ENCODE data around the gene ANAPC2.

Gene ANAPC2

GRCh38 chr9:137174722-137175293, 13.6 kb downstream of the ANAPC2 start:
- no peaks in the 10 kb centered on the region for H3K9me3 ChIP-seq (replicated peaks in 1 of 11)
- no peak for TF ChIP-seq Cebpa-rat (IDR thresholded peaks at IDR 0.05)
- peak overlapping the region; percentile 18 to 100 (median 99); a peak in 20 of 22 replicates for H3K4me2 ChIP-seq
- peaks cover 37 to 79% (median 75%) of the 10 kb centered on the region in 10 experiments for H3K4me1 ChIP-seq
- peaks cover 0 to 85% (median 37%) of the 10 kb centered on the region in 11 experiments; a peak in 18 of 22 replicates for H4K20me1 ChIP-seq
- peak overlapping the region in 5 of 11 experiments; percentile 13 to 74 (median 62); a peak in 9 of 22 replicates for H3K9ac ChIP-seq
- peaks cover 0 to 56% (median 0%) of the 10 kb centered on the region in 11 experiments; a peak in 10 of 22 replicates for H3K27me3 ChIP-seq
- H3K4me3 ChIP-seq = peak overlapping the region in 2 of 10 experiments; percentile 41 to 53; a peak in 3 of 20 replicates
- H3K27ac ChIP-seq = peak overlapping the region in 5 of 11 experiments; percentile 11 to 68 (median 64); a peak in 6 of 22 replicates
- peaks cover 14 to 32% (median 29%) of the 10 kb centered on the region in 11 experiments for H3K36me3 ChIP-seq

- Histone ChIP-seq H3K27me3 (peaks cover 0 to 64% (median 0%) of the 10 kb centered on the region in 11 experiments; a peak in 12 of 22 replicates), H3K36me3 (peaks cover 8 to 25% (median 21%) of the 10 kb centered on the region in 11 experiments; a peak in 20 of 22 replicates), H3K4me3 (peak overlapping the region in 5 of 10 experiments; percentile 16 to 53 (median 21); a peak in 4 of 20 replicates), H4K20me1 (peaks cover 0 to 85% (median 37%) of the 10 kb centered on the region in 11 experiments; a peak in 18 of 22 replicates), H3K4me2 (peak overlapping the region; percentile 60 to 100 (median 99)), H3K9ac (peak overlapping the region in 8 of 11 experiments; percentile 13 to 74 (median 48); a peak in 13 of 22 replicates), H3K27ac (peak overlapping the region in 7 of 11 experiments; percentile 11 to 68 (median 50); a peak in 12 of 22 replicates), H3K9me3 (replicated peaks in 1 of 11) (no peaks in the 10 kb centered on the region), H3K4me1 (peaks cover 39 to 84% (median 81%) of the 10 kb centered on the region in 10 experiments)
- no peak for TF ChIP-seq Cebpa-rat (IDR thresholded peaks at IDR 0.05)
Observed at GRCh38 chr9:137173796-137174664, 14.3 kb downstream of the ANAPC2 start.

- Histone ChIP-seq H3K4me2 (peak overlapping the region; percentile 60 to 100 (median 99)), H3K27ac (peak overlapping the region in 7 of 11 experiments; percentile 11 to 68 (median 50); a peak in 11 of 22 replicates), H3K4me1 (peaks cover 33 to 86% (median 82%) of the 10 kb centered on the region in 10 experiments), H4K20me1 (peaks cover 0 to 79% (median 34%) of the 10 kb centered on the region in 11 experiments; a peak in 18 of 22 replicates), H3K27me3 (peaks cover 0 to 72% (median 0%) of the 10 kb centered on the region in 11 experiments; a peak in 12 of 22 replicates), H3K9ac (peak overlapping the region in 7 of 11 experiments; percentile 11 to 74 (median 58); a peak in 11 of 22 replicates), H3K36me3 (peaks cover 7 to 16% (median 13%) of the 10 kb centered on the region in 11 experiments; a peak in 19 of 22 replicates), H3K9me3 (replicated peaks in 1 of 11) (no peaks in the 10 kb centered on the region), H3K4me3 (peak overlapping the region in 5 of 10 experiments; percentile 16 to 53 (median 21); a peak in 5 of 20 replicates)
- TF ChIP-seq Cebpa-rat (IDR thresholded peaks at IDR 0.05) = no peak
Observed at GRCh38 chr9:137172901-137173795, 15.2 kb downstream of the ANAPC2 start.

- Histone ChIP-seq H3K9me3 (replicated peaks in 1 of 11) (no peaks in the 10 kb centered on the region), H3K4me3 (peak overlapping the region in 2 of 10 experiments; percentile 21 to 32; a peak in 1 of 20 replicates), H4K20me1 (peaks cover 0 to 91% (median 33%) of the 10 kb centered on the region in 11 experiments; a peak in 19 of 22 replicates), H3K36me3 (no peaks in the 10 kb centered on the region), H3K4me1 (peaks cover 33 to 98% (median 96%) of the 10 kb centered on the region in 10 experiments), H3K9ac (peak overlapping the region in 4 of 11 experiments; percentile 37 to 63 (median 62); a peak in 7 of 22 replicates), H3K27ac (peak overlapping the region in 3 of 11 experiments; percentile 38 to 64 (median 55); a peak in 3 of 22 replicates), H3K27me3 (peaks cover 0 to 91% (median 9%) of the 10 kb centered on the region in 11 experiments; a peak in 16 of 22 replicates), H3K4me2 (peak overlapping the region in 9 of 11 experiments; percentile 81 to 100 (median 100); a peak in 18 of 22 replicates)
- no peak for TF ChIP-seq Cebpa-rat (IDR thresholded peaks at IDR 0.05)
Observed at GRCh38 chr9:137171149-137171900, 17.0 kb downstream of the ANAPC2 start.

- TF ChIP-seq Cebpa-rat (IDR thresholded peaks at IDR 0.05) = no peak
- Histone ChIP-seq H3K36me3 (no peaks in the 10 kb centered on the region), H3K4me3 (peak overlapping the region in 4 of 10 experiments; percentile 58 to 70 (median 67); a peak in 5 of 20 replicates), H3K9ac (peak overlapping the region in 1 of 11 experiments; percentile 78; a peak in 2 of 22 replicates), H3K27ac (no peak overlapping the region), H4K20me1 (peaks cover 0 to 91% (median 33%) of the 10 kb centered on the region in 11 experiments; a peak in 18 of 22 replicates), H3K4me1 (peaks cover 33 to 99% (median 97%) of the 10 kb centered on the region in 10 experiments), H3K9me3 (replicated peaks in 1 of 11) (no peaks in the 10 kb centered on the region), H3K27me3 (peaks cover 0 to 98% (median 14%) of the 10 kb centered on the region in 11 experiments; a peak in 16 of 22 replicates), H3K4me2 (peak overlapping the region in 10 of 11 experiments; percentile 96 to 100 (median 100); a peak in 18 of 22 replicates)
Observed at GRCh38 chr9:137170486-137171148, 17.7 kb downstream of the ANAPC2 start.

GRCh38 chr9:137169896-137170358, 18.4 kb downstream of the ANAPC2 start, which contains the start of gene LRRC26:
LRRC26 (minus strand) TSS chr9:137170051; CDS start chr9:137169943, 108 bp downstream.
- H3K27ac ChIP-seq = peak within 1 kb of the TSS in 6 of 11 experiments; percentile 0 to 57 (median 49); a peak in 9 of 22 replicates
- peaks cover 0 to 92% (median 18%) of the 10 kb centered on the region in 11 experiments; a peak in 16 of 22 replicates for H3K27me3 ChIP-seq
- peak within 1 kb of the TSS; percentile 55 to 75 (median 66) for H3K4me3 ChIP-seq
- H3K36me3 ChIP-seq = no peaks in the 10 kb centered on the region
- H3K9ac ChIP-seq = peak within 1 kb of the TSS; percentile 26 to 79 (median 66); a peak in 19 of 22 replicates
- TF ChIP-seq Cebpa-rat (IDR thresholded peaks at IDR 0.05) = no peak
- H4K20me1 ChIP-seq = peaks cover 0 to 86% (median 30%) of the 10 kb centered on the region in 11 experiments; a peak in 18 of 22 replicates
- peaks cover 33 to 97% (median 94%) of the 10 kb centered on the region in 10 experiments for H3K4me1 ChIP-seq
- peak within 1 kb of the TSS; percentile 96 to 100 (median 100) for H3K4me2 ChIP-seq
- no peaks in the 10 kb centered on the region for H3K9me3 ChIP-seq (replicated peaks in 1 of 11)

All from BLaER1 treated with 17β-estradiol and CSF1 and Interleukin-3, amounts not matched to agents 10 nM and 100 nM (cell line).